K562 (cell line): ENCODE results near the gene UHRF1. TPM values are rescaled to one million over a fixed set of nuclear protein-coding genes. Genes with fewer than 3 reads are reported as not detected.
A peak's percentile ranks its signal among the peaks of the same experiment; 100 is the strongest.

ENCODE experiments used
- FOXA3 ChIP-seq, 2 experiments: fragments of 450-650 bp in 1 of 2; sonication (generic) in 1 of 2; formaldehyde crosslinking; IDR thresholded peaks in 1 of 2; conservative IDR thresholded peaks in 1 of 2; 2 replicates each; pipeline versions ENCODE4 v1.4.0 to v1.8.0; 2020 to 2022; ENCODE audit warnings: mild to moderate bottlenecking in 2 of 2, missing genetic modification reagents in 1 of 2
- GTF2A2 ChIP-seq: IDR thresholded peaks from 2 replicates; pipeline ENCODE4 v1.6.1; 2016; ENCODE audit warnings: mild to moderate bottlenecking, missing genetic modification characterization, missing compliant biosample characterization
- HNRNPH1 ChIP-seq: fragments of 200-400 bp; formaldehyde crosslinking; optimal IDR thresholded peaks from 2 replicates; pipeline ENCODE3; 2017; ENCODE audit warnings: low read depth, mild to moderate bottlenecking, low read length, moderate library complexity
- MECOM ChIP-seq: fragments of 250-450 bp; sonication (Bioruptor Pico); IDR thresholded peaks from 2 replicates; pipeline ENCODE4 v1.8.0; 2022; ENCODE audit warnings: inconsistent platforms
- MXI1 ChIP-seq: IDR thresholded peaks from 2 replicates; pipeline ENCODE4 v1.6.1; 2011; ENCODE audit warnings: low read depth, mild to moderate bottlenecking, improper control_type of control experiment, low read length
- POLR2AphosphoS2 ChIP-seq: IDR thresholded peaks from 2 replicates; pipeline ENCODE4 v1.6.1; 2012; ENCODE audit warnings: low read length, improper control_type of control experiment
- PRPF4 ChIP-seq: fragments of 200-400 bp; formaldehyde crosslinking; IDR thresholded peaks from one replicate; pipeline ENCODE4 v1.6.1; 2017; ENCODE audit warnings: low read length, low read depth, mild to moderate bottlenecking; ENCODE audit not compliant: insufficient read depth, poor library complexity, severe bottlenecking
- RAD21 ChIP-seq, 2 experiments: fragments of 250-450 bp in 1 of 2; fragments of 450-650 bp in 1 of 2; sonication (Bioruptor Pico) in 1 of 2; formaldehyde crosslinking in 1 of 2; IDR thresholded peaks in 1 of 2; conservative IDR thresholded peaks in 1 of 2; 2 replicates each; pipeline versions ENCODE4 v1.4.0 to v1.8.0; 2020 to 2022; ENCODE audit warnings: mild to moderate bottlenecking in 2 of 2, moderate library complexity in 1 of 2
- SAFB ChIP-seq: fragments of 200-400 bp; formaldehyde crosslinking; IDR thresholded peaks from 2 replicates; pipeline ENCODE4 v1.6.1; 2017; ENCODE audit warnings: low read depth, low read length, borderline replicate concordance
- SMARCE1 ChIP-seq: fragments of 450-650 bp; IDR thresholded peaks from 2 replicates; pipeline ENCODE4 v1.7.1; 2016; ENCODE audit warnings: mild to moderate bottlenecking
- TEAD1 ChIP-seq, 2 experiments: fragments of 450-650 bp in 1 of 2; sonication (generic) in 1 of 2; formaldehyde crosslinking; IDR thresholded peaks; 2 replicates each; pipeline versions ENCODE4 v1.4.0 to v1.8.0; 2020 to 2022; ENCODE audit warnings: mild to moderate bottlenecking in 2 of 2, missing genetic modification reagents in 1 of 2
- WHSC1 ChIP-seq: IDR thresholded peaks from one replicate; pipeline ENCODE4 v1.6.1; 2012; ENCODE audit warnings: low read length, control low read depth, inconsistent platforms
- ZNF165 ChIP-seq: fragments of 250-450 bp; sonication (Bioruptor Pico); IDR thresholded peaks from 2 replicates; pipeline ENCODE4 v1.4.0; 2020; ENCODE audit warnings: borderline replicate concordance
- ZNF3 ChIP-seq: fragments of 250-450 bp; sonication (Bioruptor Pico); IDR thresholded peaks from 2 replicates; pipeline ENCODE4 v1.5.0; 2021; ENCODE audit warnings: mild to moderate bottlenecking, moderate library complexity
- ZNF668 ChIP-seq: fragments of 250-450 bp; sonication (Bioruptor Pico); IDR thresholded peaks from 2 replicates; pipeline ENCODE4 v1.8.0; 2022; ENCODE audit warnings: mild to moderate bottlenecking, inconsistent platforms
- ZNF717 ChIP-seq: fragments of 250-450 bp; sonication (Bioruptor Pico); IDR thresholded peaks from 2 replicates; pipeline ENCODE4 v1.5.0; 2021
- polyA plus RNA-seq, 8 experiments: library from polyadenylated mRNA; depleted of rRNA in 4 of 8; stranded (reverse) in 5 of 8; unstranded in 3 of 8; fragments of >200 nt; fragmentation: Nextera tagmentation in 2 of 8; fragmentation: Illumina TruSeq in 1 of 8; extraction: Ambion mirVana in 2 of 8; extraction: Trizol in 1 of 8; gene quantifications; 2 replicates each; pipeline versions ENCODE4 v1.2.1 to v1.2.3, GENCODE V29; 2011 to 2014; ENCODE audit warnings: inconsistent platforms in 1 of 8, missing spikeins in 1 of 8
- total RNA-seq, 7 experiments: library from RNA; depleted of rRNA in 6 of 7; stranded (reverse); fragments of >200 nt in 6 of 7; fragmentation: Illumina TruSeq in 2 of 7; extraction: Trizol in 2 of 7; gene quantifications; 2 replicates each; pipeline versions ENCODE4 v1.2.1 to v1.2.3, GENCODE V29; 2011 to 2021; ENCODE audit warnings: low replicate concordance in 1 of 7
- TF ChIP-seq, protein P1 (sequence below), 3 experiments: fragments of 200-800 bp in 1 of 3; fragments of 250-450 bp in 1 of 3; fragments of 450-650 bp in 1 of 3; sonication (Bioruptor Pico) in 1 of 3; sonication (Bioruptor generic) in 1 of 3; formaldehyde crosslinking in 1 of 3; IDR thresholded peaks; 2 replicates each; pipeline versions ENCODE4 v1.6.1 to v1.8.0; 2016 to 2022; ENCODE audit warnings: mild to moderate bottlenecking in 2 of 3, missing genetic modification characterization in 2 of 3, missing compliant biosample characterization in 1 of 3, moderate library complexity in 1 of 3
- TF ChIP-seq, protein P2 (sequence below): fragments of 450-650 bp; formaldehyde crosslinking; IDR thresholded peaks from 2 replicates; pipeline ENCODE4 v1.4.0; 2022; ENCODE audit warnings: mild to moderate bottlenecking, moderate library complexity
- TF ChIP-seq, protein P3 (sequence below): sonication (generic); formaldehyde crosslinking; IDR thresholded peaks from 2 replicates; pipeline ENCODE4 v1.8.1; 2023; ENCODE audit warnings: mild to moderate bottlenecking, missing genetic modification reagents
- TF ChIP-seq, protein P4 (sequence below): sonication (generic); formaldehyde crosslinking; IDR thresholded peaks from 2 replicates; pipeline ENCODE4 v1.8.0; 2022; ENCODE audit warnings: missing genetic modification reagents, mild to moderate bottlenecking, moderate library complexity, borderline replicate concordance

Gene UHRF1
- total and polyA plus RNA-seq, 9 of the 15 experiments (the other 6 are each of a cell fraction or from before 2014, with no cell fraction given) = 6.0 to 101 (median 30.9) TPM

DNA sequence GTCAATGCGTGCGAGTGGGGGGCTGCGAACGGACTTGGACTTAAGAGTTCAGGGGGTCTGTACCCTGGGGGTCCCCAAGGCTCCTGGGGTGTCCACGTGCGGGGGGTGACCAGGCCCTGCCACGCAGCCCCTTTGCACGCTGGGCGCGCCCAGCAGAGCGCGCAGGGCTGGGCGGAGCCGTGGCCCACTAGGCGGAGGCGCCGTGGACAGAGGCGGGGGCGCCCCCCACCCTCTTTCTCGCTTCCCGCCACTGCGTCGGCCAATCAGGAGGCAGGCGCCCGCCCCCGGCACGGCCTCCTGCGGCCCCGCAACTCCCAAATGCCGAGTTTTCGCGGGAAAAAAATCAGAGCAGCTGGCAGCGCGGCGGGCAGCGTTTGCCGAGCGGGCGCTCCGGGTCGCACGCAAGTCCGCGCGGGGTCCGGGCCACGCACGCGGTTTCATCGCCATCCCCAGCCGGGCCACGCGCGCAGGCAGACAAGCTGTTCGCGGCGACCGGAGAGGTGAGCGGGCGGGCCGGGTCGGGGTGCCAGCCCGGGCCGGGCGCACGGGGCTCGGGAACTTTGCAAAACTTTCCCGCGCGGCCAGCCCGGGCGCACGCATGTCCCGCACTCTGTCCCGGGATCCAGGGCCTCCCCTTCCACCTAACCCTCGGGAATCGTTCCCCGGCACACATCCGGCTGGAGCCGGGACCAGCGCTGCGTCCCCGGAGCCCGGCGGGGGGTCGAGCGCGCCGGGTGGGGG is at the start of gene UHRF1 (continued):
- no peak for TF ChIP-seq FOXA3 (CRISPR knock-in tag; conservative IDR thresholded peaks at IDR 0.05 in 1 of 2, IDR thresholded peaks at IDR 0.05 in 1 of 2)
- no peak for TF ChIP-seq ZNF717 (CRISPR knock-in tag)
- TF ChIP-seq, protein P1, sequence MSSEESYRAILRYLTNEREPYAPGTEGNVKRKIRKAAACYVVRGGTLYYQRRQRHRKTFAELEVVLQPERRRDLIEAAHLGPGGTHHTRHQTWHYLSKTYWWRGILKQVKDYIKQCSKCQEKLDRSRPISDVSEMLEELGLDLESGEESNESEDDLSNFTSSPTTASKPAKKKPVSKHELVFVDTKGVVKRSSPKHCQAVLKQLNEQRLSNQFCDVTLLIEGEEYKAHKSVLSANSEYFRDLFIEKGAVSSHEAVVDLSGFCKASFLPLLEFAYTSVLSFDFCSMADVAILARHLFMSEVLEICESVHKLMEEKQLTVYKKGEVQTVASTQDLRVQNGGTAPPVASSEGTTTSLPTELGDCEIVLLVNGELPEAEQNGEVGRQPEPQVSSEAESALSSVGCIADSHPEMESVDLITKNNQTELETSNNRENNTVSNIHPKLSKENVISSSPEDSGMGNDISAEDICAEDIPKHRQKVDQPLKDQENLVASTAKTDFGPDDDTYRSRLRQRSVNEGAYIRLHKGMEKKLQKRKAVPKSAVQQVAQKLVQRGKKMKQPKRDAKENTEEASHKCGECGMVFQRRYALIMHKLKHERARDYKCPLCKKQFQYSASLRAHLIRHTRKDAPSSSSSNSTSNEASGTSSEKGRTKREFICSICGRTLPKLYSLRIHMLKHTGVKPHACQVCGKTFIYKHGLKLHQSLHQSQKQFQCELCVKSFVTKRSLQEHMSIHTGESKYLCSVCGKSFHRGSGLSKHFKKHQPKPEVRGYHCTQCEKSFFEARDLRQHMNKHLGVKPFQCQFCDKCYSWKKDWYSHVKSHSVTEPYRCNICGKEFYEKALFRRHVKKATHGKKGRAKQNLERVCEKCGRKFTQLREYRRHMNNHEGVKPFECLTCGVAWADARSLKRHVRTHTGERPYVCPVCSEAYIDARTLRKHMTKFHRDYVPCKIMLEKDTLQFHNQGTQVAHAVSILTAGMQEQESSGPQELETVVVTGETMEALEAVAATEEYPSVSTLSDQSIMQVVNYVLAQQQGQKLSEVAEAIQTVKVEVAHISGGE (CRISPR knock-in tag; IDR thresholded peaks at IDR 0.05) = 0 out of 6 replicates have a peak, but pooled peaks of 1 of the 3 experiments have one; percentile 51
- TF ChIP-seq, protein P2, sequence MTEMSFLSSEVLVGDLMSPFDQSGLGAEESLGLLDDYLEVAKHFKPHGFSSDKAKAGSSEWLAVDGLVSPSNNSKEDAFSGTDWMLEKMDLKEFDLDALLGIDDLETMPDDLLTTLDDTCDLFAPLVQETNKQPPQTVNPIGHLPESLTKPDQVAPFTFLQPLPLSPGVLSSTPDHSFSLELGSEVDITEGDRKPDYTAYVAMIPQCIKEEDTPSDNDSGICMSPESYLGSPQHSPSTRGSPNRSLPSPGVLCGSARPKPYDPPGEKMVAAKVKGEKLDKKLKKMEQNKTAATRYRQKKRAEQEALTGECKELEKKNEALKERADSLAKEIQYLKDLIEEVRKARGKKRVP (CRISPR knock-in tag) = no peak
- peak in 1 of 2 experiments; percentile 21; a peak in 1 of 4 replicates for TF ChIP-seq TEAD1 (CRISPR knock-in tag; IDR thresholded peaks at IDR 0.05)
- TF ChIP-seq ZNF165 (CRISPR knock-in tag) = no peak
- TF ChIP-seq PRPF4 = peak; percentile 51
- no peak for TF ChIP-seq HNRNPH1
- TF ChIP-seq ZNF668 = no peak
- no peak for TF ChIP-seq MECOM
- no peak for TF ChIP-seq MXI1
- no peak for TF ChIP-seq RAD21 (CRISPR knock-in tag; conservative IDR thresholded peaks at IDR 0.05 in 1 of 2, IDR thresholded peaks at IDR 0.05 in 1 of 2)
- TF ChIP-seq GTF2A2 (tag) = no peak
- TF ChIP-seq, protein P3, sequence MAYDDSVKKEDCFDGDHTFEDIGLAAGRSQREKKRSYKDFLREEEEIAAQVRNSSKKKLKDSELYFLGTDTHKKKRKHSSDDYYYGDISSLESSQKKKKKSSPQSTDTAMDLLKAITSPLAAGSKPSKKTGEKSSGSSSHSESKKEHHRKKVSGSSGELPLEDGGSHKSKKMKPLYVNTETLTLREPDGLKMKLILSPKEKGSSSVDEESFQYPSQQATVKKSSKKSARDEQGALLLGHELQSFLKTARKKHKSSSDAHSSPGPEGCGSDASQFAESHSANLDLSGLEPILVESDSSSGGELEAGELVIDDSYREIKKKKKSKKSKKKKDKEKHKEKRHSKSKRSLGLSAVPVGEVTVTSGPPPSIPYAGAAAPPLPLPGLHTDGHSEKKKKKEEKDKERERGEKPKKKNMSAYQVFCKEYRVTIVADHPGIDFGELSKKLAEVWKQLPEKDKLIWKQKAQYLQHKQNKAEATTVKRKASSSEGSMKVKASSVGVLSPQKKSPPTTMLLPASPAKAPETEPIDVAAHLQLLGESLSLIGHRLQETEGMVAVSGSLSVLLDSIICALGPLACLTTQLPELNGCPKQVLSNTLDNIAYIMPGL = 0 out of 2 replicates have a peak, but pooled peaks have one; percentile 41
- TF ChIP-seq WHSC1 = no peak
- TF ChIP-seq, protein P4, sequence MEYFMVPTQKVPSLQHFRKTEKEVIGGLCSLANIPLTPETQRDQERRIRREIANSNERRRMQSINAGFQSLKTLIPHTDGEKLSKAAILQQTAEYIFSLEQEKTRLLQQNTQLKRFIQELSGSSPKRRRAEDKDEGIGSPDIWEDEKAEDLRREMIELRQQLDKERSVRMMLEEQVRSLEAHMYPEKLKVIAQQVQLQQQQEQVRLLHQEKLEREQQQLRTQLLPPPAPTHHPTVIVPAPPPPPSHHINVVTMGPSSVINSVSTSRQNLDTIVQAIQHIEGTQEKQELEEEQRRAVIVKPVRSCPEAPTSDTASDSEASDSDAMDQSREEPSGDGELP (CRISPR knock-in tag) = peak; percentile 75; the same call in 1 of the 2 replicates
- TF ChIP-seq ZNF3 (CRISPR knock-in tag) = no peak
- no peak for TF ChIP-seq POLR2AphosphoS2
- peak; percentile 90 for TF ChIP-seq SAFB
- TF ChIP-seq SMARCE1 = no peak
